Measurements from ENCODE around the gene CBLIF.
"Not testable (repeated sequence)": the region's sequence is repeated elsewhere in the genome, so short reads cannot be mapped to it uniquely, and the experiment has no call there.

Gene CBLIF

DNA sequence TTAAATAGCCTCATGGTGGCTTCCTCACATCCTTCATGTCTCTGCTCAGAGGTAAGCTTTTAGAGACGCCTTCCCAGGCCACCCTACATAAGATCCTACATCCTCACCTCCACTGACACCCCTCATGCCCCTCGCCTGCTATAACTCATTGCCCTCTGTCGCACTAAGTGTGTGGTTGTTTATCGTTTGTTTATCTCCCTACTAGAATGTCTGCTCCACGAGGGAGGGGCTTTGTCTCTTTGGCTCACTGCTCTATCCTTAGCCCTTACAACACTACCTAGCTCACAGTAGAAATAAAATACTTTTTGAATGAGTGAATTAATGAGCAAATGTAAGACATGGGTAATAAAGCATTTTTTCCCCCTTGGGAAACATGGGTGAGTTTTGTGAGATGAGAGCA lies 1.3 kb upstream of the CBLIF start:
- DNase-seq, result no peak

DNA sequence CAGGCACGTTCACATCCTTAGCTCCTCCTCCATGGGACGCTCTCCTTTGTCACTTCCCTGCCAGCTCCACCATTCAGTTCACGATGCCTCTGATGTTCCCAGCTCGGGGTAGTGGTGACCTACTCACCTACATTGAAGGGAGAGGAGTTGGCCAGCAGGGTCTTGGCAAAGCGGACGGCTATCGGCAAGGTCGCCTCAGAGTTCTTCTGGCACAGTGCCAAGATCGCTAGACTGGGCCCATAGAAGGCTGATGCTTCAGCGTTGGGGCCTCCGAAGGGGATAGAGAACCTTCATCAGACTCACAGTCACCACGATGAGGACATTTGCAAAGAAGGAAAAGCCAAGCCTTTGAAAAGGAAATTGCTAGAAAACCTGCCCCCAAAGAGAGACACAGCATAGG lies 3.0 kb downstream of the CBLIF start:
- no peak for DNase-seq

DNA sequence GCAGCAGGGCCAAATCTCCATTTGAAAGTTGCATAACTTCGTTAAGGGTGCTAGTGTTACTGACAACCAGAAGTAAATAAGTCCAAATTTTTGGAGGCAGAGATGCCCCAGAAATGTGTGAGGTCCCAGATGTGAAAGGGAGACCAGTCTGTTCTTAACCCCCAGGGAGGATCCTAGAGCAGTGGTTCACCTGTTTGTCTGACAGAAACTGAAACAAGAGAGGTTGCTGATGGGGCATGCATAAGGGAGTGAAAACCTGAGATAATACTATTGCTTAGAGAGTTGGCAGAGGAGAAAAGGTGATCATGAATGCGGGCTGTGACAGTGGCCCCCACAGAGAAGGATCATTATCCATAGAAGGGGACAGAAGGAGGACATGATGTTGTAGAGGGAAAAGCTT lies 3.8 kb downstream of the CBLIF start:
- no peak for DNase-seq

DNA sequence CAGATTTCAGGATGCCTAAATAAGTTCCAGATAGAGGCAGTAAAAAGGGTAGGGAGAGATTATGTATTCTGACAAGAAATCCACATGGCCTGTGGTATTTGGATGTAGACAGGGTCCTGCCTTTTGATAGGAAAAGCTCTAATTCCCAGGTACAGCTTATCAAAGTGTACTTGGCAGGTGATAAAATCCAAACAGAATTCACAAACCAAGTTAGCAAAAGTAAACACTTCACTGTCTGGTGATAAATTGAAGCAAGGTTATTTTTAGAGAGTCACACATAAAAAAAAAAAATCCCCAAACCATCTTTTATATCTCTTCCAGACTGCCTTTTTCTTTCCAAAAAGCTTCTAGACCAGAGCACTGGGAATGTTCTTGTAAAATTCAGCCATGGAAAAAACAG lies 5.7 kb downstream of the CBLIF start:
- no peak for DNase-seq

DNA sequence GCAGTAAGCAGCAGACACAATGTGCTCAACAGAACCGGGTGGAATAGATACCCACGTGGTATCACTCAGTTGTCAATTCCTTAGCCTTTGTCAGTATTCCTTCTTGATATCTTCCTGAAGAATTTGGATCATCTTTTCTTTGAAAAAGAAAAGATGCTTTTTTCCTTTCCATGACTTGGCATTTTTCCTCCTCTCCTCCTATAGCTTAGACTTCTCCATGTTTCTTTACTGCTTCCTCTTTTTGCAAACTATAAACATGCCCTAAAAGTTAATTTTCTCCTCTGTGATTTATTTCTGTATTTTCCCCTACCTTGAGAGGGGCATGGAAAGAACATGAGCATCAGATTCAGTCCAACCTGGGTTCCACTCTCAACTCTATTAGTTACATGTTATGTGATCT lies 11.7 kb downstream of the CBLIF start:
- no peak for DNase-seq

DNA sequence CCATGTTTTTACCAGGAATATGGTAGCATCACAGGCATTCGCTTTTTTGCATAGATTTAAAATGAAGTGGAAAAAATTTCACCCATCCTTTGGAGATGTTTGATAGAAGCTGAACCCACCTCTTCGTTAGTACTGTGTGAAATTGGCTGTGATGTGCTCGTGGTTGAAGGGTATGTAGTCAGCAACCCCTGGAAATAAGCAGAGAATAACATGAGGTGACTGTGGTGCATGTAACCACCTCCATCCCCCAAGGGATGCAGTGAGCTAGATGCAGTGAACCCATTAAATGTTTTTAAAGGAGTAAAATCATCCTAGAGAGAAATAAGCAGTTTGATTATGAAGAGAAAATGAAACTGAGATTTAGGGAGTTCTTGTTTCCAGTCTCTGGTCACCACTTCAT lies 15.9 kb downstream of the CBLIF start:
- DNase-seq, result no peak

DNA sequence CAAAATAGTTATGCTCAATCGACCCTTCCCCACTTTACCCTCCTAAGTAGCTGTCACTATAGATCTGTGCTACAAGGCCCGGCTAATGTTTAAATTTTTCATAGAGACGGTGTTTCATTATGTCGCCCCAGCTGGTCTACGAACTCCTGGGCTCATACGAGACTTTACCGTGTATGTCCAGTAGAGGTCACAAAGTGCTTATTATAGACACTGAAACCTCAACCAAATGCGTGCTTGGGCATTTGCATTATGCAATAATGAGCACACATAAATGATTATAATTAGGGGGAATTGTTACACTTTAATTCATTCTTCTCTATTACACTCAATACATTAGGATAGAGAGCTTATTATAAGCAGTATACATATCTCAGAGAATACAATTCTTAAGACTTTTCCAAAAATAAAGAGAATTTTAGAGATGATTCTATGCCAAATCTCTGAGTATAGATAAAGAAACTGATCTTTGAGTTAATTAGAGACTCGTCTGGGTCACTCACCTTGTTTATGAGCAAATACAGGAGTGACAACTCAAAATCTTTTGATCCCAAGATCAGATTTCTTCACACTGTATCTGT lies 22.2 kb downstream of the CBLIF start:
- DNase-seq, result peak; percentile 76

DNA sequence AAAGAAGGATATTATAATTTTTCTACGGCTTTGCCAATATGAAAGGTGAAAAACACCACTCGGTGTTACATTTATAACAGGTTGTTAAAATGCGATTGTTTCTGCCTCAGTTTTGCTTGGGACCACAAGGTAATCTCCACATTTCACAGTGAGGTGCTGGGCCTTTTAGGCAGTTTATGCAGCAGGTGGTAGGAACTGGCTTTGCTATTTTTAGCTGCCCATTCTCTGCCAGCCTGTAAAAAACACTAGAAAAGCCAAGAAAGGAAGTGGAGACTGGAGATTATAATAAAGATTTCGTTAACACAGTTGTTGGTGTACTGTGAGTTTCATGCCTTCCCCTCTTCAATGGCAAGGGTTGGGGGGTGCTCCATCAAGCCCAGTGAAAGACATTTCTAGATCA lies 26.7 kb downstream of the CBLIF start:
- peak; percentile 74 for DNase-seq

DNA sequence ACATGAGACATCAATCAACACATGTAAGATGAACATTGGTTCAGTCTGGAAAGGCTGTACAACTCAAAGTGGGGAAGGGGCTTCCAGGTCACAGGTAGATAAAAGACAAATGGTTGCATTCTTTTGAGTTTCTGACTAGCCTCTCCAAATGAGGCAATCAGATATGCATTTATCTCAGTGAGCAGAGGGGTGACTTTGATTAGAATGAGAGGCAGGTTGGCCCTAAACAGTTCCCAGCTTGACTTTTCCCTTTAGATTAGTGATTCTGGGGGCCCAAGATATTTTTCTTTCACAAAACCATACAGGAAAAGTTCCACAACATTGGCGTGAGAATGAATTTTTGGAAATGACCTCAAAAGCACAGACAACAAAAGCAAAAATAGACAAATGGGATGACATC lies 28.9 kb downstream of the CBLIF start:
- not testable (repeated sequence) for DNase-seq

DNA sequence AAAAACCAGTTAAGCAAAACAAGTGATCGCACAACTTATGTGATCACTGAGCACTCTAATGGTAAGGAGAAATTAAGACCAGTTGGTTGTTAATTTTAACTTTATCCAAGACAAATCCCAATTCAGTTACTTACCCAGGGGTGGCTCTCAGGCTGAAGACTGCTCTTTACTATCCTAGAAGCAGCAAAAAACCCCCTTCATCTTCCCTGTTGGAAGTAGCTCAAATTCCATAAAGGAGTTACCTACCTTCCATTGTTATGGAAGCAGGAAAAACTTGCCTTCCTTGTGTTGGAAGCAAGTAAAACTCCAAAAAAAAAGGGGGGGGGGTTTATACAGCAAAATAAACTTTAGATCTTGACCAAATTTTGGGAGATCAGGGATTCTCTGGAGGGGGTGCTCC lies 29.5 kb downstream of the CBLIF start:
- DNase-seq, result no peak

DNA sequence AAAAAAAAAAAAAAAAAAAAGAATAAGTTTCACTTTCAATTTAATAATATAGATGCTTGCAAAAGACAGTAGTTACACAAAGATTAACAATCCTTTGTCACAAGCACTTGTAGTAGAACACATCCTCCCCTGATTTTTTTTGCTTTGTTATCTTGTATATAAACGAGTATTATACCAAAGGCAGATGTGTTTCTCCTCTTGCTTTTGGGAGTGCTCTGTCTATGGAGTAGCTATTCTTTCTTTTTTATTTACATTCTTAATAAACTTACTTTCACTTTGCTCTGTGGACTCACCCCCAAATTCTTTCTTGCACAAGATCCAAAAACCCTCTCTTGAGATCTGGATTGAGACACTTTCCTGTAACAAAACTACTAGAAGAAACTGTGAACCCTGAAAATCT lies 31.3 kb downstream of the CBLIF start:
- DNase-seq, result no peak

DNA sequence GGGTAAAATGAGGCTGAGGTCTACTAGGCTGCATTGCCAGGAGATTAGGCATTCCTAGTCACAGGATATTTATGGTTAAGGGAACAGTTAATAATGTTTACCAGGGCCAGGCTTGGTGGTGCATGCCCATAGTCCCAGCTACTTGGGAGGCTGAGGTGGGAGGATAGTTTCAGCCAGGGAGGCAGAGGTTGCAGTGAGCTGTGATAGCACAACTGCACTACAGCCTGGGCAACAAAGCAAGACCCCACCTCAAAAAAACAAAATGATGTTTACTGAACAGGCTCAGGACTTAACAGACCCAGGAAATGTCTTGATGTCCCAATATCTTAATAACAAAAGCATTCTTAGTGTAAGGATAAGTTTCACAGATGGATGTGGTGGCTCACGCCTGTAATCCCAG lies 31.9 kb downstream of the CBLIF start:
- no peak for DNase-seq

DNA sequence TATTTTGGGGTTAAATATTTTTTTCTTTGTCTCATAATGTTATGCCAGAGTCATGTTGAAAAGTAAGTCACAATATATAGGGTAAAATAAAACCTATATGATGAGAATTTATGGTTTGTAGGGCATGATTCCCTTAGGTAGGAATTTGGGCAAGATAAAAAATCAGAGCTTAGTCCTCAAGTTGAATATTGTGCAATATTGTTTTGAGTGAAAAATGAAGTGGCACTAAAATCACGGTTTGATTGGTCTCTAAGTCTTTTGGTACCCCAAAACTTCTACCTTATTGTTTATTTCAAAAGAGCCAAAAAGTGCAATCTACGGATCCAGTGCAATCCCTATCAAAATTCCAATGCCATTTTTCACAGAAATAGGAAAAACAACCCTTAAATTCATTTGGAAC lies 33.1 kb downstream of the CBLIF start:
- DNase-seq, result no peak

DNA sequence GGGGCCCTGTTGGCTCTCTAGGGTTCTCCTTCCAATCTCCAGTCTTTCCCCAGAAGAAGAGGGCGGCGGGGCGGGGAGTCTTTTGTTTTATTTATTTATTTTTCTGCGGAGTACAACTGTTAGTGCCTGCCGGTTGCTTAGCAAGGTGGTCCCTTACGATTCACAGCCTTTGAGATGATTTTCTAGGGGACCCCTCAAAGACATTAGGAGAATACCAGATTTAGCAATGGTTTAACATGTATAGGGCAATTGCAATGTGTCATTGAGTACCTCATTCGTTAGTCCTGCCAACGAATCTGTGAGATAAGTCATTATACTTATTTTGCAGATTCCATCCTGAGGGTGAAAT lies 34.4 kb downstream of the CBLIF start:
- no peak for DNase-seq

DNA sequence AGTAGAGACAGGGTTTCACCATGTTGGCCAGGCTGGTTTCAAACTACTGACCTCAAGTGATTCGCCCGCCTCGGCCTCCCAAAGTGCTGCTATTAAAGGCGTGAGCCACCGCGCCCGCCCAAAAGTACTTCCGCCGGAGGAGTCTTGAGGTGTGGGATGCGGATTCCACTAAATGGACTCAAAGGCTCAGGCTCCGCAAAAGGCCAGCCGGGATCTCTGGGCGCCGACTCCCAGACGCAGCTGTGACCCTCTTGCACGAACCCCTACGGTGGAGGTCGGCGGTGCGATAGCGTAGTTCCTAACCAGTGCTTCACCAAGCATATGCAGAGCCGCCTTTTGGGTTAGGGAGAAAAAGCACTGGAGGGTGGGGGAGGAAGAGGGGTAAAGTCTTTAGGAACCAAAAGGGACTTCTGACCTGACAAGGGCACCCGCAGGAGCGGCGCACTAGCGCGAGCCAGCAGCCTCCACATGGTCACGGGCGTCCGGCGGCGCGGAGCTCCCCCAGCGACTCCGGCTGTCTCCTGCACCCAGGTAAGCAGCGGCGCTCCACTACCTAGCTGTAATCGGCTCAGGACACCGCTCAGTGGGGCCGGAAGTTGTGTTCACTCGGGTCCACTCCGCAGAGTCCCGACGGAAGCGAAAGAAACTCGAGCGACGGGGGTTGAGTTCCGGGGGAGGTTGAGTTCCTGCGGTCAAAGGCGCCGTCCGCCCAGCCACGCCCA lies 34.9 kb downstream of the CBLIF start, which contains the start of gene MRPL16:
MRPL16 (minus strand) TSS at position 590 of the 722 bp plus-strand sequence; CDS start at position 470, 120 bp downstream.
- peak; percentile 88 for DNase-seq

DNA sequence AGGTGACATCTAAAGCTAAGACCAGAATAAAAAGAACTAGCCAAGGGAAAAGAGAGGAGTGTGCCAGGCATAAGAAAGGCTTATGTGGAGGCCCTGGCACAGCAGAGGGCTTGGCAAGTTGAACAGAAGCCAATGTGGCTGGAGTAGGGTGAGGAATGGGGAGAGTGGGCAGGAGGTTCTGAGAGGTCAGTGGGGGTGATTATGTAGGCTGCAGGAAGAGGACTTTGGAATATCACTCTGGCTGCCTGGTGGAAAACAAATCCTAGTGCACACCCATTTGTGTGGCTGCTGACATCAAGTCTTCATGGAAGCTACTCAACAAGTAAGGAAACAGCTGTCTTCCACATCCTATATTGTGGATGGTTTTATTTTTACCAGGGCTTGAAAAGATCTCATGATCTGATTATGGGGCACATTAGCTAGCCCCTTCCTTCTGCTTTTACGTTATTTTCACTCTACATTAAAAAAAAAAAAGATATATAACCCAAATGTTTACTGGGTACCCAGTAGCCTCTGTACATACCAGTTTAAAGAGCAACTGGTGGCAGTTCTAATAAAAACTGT lies 38.2 kb downstream of the CBLIF start:
- no peak for DNase-seq

DNA sequence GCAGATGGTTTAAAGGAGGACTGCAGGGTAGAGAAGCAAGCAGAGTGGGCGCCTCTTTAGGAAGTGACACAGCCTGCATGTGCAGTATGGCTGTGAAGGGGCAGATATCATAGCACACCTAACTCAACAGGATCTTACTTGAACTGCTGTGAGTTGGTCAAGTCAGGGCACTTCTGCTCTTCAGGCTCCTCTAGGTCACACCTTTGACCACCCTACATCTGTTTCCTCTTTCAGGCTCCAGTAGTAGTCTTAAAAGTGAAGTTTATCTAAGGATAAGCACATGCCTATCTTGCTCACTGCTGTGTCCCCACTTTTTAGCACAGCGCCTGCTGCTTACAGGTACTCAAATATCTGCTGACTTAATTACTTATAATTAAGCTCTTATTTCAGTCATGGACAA lies 41.2 kb downstream of the CBLIF start:
- DNase-seq, result no peak

DNA sequence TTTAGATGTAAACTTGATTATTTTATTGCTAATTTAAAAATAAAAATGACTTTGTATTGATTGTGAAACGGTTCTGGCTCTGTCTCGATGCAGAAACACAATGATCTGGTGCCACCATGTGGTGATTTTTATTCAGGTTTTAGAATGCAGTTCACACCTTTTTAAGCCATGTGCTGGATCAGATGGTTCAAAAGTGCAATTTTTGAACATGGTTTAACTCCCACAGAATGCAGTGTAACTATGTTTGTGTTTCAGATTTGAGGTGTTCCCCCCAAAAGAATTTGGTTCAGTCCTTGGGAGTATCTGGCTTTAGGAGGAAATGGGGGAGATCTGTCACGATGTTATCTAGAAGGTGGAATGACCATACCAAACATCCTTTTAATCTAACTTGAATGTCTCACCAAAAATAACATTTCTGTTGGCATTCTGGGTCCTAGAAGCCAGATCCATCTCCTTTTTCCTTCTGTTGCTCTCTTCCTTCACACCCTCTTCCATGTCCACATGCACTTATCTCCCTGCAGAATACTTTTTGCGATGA lies 42.6 kb downstream of the CBLIF start:
- peak; percentile 58 for DNase-seq

DNA sequence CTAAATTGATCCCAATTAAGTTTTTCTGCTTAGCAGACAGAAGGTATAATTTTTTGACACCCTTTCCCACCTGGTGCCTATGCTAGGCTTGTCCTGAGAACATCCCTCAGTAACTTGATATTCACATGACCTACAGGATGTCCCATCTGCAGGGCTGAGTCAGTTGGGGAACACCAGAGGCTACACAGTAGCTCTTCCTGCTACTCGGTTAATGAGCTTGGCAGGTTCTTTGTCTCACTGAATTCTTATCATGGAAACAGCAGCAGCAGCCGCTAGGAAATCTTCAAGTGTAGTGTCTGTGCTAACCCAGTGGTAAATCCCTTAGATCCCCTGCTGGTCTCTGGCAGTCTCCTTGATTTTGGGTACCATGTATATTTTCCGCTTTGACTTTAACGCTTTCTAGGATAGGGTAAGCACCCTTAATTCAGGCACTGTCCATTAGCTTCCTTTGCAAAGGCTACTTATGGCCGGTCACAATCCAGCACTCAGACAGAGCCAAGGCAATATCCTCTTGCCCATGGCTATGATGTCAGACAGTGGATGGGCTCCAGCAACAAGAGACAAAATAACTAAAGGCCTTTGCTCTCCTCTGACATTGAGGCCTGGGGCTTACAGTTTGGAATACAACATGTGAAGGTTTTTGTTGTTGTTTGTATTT lies 43.2 kb downstream of the CBLIF start:
- no peak for DNase-seq

DNA sequence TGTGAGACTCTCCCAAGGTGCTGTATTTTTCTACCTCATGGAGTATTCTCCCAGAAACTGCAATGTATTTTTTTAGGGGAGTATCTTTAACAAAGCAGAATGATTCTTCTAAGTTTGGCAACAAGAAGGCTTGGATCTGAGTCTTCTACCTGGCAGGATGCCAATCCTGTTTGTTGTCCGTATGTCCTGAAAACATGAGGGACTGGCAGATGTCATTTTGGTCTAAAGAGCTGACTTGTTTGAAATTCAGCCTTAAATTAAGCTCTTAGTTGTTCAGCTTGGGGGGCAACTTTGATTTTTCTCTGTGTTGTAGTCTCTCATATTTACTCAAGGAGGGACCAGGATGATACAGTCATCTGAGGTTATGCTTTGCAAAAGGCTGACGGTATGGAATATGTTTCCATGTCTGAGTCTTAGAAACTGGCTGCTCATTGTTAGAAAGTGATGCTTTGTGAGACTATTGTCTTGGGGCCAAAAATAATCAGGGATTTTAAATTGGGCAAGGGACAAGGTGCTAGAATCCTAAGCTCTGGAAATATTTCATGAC lies 44.1 kb downstream of the CBLIF start:
- no peak for DNase-seq

DNA sequence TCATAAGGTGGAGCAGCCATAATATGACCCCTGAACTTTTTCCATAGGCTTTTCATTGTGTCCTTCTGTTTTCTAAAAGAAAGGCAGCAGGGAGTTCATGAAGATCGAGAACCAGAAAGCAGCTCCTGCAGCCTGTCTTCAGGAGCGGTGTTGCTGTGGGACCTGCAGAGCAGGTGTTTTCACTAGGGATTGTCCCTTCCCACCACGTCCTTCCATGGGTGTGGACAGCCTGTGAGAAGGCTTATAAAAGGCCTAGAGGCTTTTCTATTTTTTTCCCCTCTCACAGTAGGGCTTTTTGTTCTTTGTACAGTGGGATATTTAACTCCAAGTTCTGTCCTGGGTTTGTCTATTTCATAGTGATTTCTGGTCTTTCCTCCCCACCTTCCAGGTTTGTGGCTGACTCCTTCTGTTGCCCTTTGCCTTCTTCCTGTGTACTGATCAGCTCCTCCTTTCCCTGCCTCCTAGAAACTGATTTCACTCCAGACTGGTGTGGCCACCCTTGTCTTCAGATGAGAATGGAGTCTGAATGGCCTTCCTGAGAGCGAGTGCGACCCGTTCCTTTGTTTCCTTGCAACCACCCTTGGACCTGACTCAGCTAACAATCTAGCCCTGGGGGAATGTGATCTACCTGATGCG lies 44.8 kb downstream of the CBLIF start:
- DNase-seq, result no peak

DNA sequence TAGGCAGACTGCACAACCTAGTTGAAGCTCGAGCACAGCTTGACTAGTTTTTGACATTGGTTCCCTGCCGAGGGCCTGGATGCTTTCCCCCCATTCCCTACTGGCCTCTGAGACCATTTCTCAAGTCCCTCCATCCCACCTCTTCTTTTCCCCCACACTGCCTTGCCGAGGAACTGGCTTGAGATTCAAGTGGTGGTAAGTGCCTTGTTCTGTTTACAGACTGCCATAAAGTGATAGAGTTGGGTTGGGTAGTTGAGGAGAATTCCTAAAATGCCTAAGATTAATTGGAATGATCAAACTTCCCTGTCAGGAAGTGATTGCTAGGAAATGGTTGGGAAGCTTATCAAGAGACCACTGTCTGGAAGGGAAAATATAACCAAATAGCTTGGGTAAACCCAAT lies 50.9 kb downstream of the CBLIF start:
- no peak for DNase-seq

DNA sequence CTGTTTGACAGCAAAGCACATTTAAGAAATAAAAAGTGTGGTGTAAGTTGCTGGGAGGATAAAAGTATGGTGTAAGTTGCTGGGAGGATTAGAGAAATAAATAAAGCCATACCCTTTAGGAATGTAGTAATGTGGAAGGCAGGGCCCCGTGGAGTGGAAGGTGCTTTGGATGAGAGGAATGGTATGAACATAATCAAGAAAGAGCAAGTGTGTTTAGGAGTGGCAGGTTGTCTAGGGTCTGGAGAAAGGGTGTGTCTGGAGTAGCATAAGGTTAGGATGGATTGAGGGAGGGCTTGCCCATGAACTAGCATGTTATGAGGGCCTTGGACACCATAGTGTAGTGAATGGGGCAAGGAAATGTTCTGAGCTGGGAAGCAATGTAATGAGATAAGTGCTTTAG lies 52.8 kb downstream of the CBLIF start:
- no peak for DNase-seq
